HK-2 (cell line): ENCODE data around the gene ABCD1.

ENCODE experiments used
- DNase-seq: peaks from one replicate; pipeline ENCODE4 v3.0.0-alpha.2; 2018; ENCODE audit not compliant: unreplicated experiment

The ABCD1 gene

DNA sequence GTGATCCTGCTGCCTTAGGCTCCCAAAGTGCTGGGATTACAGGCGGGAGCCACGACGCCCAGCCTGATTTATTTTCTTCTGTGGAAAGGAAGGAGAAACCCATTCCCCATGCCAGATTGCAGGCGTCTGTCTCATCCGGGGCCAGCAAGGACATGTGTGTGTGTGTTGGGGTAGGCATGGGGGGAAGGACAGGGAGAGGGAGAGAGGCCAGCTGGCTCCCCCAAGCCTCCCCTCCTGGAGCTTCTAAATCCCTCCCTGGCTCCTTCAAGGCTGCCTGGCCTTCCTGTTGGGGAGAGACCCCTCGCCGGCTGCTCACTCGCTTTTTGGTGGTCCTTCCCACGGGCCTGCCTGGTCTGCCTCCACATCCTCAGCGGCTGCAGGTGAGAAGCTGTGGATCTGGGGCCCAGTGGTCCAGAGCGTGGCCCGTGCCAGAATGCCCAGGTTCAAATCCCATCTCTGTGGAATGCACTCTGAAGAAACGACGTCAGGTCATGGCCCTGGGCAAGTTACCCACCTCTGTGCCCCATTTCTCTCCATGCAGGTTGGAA is 38.0 kb downstream of the ABCD1 start:
- no peak for DNase-seq

DNA sequence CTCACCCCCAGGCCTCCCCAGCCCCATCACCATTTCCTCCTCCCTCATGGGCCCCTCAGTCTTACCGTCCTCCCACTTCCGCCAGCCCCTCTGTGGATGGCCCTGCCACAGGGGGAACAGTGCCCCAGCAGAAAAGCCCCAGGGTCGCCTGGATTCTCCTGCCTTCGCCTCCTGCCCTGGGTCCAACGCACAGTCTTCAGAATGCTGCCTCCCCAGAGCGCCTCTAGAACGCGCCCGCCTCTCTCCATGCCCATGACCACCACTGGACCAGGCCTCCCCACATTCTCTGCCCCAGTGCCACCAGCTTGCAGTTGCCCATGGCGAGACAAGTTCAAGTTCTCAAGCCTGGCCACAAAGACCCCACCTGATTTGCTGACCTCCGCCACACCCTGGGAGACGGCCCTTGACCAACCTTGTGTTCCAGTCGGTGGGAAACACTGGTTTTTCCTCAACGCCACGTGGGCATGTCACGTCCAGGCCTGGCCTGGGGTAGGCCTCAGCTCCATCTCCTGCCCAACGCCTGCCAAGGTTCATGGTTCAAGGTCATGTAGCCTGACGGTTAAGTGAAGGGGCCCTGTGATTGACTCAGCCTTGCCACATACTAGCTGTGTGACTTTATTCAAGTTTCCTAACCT is 38.8 kb downstream of the ABCD1 start:
- no peak for DNase-seq

DNA sequence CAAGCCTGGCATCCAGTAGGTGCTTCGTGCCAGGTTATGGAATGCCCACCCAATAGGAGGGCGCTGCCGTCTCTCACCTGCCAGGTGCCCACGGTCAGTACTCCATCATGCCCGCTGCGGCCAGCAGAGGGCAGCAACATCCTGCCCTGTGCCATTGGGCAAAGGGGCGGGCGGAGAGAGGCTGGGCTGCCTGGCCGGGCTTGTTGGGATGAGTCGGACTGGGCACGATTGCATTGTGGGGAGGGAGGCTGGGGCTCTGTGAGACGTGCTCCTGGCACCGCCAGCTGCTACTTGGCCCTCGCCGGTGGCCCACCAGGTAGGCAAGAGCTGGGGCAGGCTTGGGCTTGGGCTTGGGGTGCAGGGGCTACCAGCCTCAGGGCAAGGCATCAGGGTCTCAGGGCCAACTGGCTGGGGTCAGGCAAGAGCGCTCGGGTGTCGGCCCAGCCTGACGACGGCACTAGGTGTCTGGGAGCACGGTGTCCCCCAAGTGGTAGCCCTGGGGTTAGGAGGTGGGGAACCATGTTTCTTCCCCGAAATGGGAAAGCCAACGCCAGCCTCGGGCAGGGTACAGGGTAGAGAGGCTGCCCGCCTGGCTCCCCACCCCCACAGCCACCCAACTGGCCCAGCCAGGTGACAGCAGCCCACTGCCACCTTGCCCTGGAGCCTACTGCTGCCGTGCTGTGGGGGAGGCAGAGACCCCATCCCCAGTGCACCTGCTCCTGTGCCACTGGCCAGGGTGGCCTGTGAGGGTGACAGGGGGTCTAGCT is 39.5 kb downstream of the ABCD1 start, which contains the start of gene PLXNB3:
PLXNB3 (plus strand) TSS at position 261 of the 767 bp plus-strand sequence. CDS start 1,287 bp downstream, outside the sequence.
- peak; percentile 89 for DNase-seq

DNA sequence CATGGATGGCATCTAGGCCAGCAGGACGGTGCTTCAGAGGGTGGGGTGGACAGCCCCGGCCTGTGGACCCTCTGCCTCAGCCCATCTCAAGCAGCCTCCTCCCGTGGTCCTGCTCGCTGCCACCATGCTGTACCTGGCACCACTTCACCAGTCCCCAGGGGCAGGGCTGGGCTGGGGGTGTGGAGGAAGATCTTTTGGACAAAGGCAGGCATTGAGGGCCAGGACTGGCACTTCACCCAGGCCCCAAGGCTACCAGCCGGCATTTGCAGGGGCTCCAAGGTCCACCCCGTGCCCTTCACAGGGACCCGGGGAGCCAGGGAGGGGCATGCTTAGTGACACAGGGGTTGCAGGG is 40.1 kb downstream of the ABCD1 start:
- no peak for DNase-seq

DNA sequence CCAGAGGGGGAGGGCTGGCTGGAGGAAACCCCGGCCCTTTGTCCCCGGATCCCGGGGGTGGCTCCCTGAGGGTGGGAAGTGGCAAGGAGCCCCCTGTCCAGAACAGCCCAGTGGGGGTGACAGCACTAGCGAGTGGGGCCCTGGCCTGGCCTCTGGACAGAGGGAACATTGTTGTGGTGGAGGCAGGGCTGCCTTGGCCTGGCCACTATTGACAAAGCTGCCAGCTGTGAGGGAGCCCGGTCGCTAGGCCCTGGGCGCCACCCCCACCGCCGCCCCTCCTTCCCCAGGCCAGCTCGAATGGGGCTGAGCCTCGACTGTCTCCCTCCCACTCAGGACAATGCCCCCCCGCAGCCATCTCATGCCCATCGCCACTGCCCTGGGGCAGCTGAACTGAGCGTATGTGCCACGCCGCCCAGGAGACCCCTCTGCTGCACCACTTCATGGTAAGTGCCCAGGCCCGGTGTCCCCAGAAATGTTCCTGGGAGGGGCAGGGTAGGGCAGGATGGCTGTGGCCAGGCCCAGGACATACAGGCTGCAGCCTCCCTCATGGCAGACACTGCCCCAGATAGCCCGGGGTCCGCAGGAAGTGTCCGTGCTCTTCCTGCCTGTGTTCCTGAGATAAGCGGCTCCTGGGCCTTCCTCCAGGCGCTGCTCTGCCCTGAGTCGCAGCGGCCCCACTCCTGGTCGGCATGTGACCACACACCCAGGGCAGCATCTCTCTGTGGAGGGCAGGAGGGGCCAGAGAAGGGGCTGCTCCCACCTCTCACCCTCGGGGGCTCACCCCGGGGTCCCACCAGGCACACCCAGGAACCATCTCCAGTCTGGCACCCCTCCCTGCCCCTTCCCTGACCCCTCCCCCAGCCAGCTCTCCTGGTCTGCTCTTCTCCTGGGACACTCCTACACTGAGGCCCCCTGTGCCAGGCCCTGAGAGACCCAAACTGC is 40.8 kb downstream of the ABCD1 start:
- DNase-seq, result peak; percentile 53

DNA sequence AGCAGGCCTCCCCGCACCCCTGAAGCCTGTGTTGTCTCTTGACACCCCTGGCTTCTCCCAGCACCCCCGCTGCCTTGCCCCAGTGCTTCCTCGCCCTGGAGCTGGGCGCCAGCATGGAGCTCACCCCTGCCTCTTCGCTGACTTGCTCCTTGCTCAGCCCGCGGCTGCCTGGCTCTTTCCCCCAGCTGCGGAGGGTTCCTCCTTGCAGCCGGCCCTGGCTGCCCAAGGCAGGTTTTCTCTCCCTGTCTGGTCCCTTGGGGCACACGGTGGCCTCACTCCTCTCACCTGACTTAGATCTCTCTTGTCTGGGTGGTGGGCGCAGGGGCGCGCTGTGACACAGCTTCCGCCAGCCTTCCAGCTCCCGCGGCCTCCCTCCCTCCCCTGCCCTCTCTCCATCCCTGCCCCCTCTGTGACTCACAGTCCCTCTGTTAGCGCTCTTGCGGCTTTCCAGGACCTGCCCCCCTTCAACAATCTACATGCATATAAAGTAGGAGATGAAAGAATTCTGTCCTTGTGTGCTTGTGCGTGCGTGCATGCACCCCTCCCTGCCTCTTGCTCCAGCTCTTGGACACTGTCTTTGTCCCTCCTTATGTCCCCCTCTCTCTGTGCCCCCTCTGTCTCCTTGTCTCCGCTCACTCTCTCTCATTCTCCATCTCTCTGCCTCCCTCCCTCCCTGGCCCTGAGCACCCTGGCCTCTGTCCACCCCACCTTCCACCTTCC is 41.6 kb downstream of the ABCD1 start:
- DNase-seq, result peak; percentile 76

DNA sequence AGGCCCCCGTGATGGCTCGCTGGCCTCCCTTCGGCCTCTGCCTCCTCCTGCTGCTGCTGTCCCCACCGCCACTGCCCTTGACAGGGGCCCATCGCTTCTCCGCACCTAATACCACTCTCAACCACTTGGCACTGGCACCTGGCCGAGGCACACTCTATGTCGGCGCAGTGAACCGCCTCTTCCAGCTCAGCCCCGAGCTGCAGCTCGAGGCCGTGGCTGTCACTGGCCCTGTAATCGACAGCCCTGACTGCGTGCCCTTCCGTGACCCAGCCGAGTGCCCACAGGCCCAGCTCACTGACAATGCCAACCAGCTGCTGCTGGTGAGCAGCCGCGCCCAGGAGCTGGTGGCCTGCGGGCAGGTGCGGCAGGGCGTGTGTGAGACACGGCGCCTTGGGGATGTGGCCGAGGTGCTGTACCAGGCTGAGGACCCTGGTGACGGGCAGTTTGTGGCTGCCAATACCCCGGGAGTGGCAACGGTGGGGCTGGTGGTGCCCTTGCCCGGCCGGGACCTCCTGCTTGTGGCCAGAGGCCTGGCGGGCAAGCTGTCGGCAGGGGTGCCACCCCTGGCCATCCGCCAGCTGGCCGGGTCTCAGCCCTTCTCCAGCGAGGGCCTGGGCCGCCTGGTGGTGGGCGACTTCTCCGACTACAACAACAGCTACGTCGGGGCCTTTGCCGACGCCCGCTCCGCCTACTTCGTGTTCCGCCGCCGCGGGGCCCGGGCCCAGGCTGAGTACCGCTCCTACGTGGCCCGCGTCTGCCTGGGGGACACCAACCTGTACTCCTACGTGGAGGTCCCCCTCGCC is 42.4 kb downstream of the ABCD1 start:
- DNase-seq, result no peak

DNA sequence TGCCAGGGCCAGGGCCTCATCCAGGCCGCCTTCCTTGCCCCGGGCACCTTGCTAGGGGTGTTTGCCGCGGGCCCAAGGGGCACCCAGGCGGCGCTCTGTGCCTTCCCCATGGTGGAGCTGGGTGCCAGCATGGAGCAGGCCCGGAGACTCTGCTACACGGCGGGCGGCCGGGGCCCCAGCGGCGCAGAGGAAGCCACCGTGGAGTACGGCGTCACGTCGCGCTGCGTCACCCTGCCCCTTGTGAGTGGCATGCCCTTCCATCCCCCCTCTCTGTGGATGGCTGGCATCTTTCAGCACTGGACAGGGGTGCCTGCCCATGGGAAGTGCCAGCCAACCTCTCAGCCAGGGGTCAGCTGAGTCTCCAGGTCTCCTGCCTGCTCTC is 43.0 kb downstream of the ABCD1 start:
- DNase-seq, result no peak

DNA sequence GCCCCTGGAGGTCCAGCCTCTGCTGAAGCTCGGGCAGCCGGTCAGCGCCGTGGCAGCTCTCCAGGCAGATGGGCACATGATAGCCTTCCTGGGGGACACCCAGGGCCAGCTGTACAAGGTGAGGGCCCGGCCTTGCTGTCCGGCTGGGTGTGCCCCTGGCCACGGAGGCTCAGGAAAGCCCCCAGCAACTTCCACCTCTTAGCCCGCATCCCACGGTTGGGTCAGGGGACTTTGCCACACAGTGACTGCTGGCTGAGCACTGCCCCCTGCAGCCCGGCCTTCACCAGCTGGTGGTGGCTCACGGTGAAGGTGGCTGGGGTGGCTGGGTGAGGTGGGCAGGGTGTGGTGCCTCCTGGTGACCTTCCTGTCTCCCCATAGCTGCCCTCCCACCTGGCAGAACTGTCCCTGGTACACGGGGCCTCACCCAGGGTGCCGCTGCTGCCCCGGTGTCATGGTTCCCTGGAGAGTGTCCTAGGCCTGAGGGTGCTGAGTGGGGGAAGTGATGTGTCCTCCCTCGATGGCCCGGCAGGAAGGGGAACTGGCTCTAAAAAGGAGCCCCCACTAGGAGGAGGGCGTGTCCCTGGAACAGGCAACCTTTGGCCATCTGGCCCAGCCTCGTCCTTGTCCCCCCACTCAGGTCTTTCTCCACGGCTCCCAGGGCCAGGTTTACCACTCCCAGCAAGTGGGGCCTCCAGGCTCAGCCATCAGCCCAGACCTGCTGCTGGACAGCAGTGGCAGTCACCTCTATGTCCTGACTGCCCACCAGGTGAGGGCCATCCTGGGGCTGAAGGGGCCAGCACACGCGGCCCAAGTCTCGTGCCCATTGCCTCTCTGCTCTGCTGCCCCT is 43.9 kb downstream of the ABCD1 start:
- no peak for DNase-seq

DNA sequence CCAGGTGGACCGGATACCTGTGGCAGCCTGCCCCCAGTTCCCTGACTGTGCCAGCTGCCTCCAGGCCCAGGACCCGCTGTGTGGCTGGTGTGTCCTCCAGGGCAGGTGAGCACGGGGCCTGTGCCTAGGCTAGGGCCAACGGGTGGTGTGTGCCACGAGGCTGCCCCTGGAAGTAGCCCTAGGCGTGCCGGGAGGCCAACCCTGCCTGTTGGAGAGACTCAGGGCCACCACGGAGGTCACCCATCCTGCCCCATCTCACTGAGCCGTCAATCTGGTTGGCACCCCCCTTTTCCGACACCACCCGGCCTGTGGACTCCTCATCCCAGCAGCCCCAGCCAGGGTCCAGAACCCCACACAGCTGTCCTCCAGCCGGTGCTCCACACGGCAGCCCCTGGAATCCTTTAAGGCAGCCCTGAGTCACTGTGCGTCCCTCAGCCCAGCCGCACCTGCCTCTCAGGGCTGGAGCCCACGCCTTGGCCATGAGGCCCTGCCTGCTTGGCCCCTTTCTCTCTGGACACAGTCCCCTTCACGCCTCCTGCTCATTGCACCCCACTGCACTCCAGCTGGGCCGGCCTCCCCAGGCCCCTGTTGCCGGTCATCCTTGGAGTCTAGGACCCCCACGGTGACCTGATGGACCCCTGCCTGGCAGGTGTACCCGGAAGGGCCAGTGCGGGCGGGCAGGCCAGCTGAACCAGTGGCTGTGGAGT is 44.7 kb downstream of the ABCD1 start:
- no peak for DNase-seq

DNA sequence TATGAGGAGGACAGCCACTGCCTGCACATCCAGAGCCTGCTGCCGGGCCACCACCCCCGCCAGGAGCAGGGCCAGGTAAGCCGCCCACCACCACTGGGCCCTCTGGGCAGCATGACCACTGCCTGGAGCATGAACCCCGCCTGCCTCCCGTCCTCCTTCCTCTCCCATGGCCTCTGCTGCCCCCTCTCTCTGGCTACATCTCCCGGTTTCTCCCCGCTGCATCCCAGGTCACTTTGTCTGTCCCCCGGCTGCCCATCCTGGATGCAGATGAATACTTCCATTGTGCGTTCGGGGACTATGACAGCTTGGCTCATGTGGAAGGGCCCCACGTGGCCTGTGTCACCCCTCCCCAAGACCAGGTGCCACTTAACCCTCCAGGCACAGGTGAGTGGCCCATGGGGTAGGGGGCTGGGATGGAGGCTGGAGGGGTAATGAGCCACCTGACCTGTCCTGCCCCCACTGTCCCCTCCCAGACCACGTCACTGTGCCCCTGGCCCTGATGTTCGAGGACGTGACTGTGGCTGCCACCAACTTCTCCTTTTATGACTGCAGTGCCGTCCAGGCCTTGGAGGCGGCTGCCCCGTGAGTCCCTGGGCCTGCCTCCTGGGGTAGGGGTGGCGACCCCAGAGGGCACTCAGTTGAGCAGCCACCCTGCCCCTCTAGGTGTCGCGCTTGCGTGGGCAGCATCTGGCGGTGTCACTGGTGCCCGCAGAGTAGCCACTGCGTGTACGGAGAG is 45.4 kb downstream of the ABCD1 start:
- DNase-seq, result no peak

DNA sequence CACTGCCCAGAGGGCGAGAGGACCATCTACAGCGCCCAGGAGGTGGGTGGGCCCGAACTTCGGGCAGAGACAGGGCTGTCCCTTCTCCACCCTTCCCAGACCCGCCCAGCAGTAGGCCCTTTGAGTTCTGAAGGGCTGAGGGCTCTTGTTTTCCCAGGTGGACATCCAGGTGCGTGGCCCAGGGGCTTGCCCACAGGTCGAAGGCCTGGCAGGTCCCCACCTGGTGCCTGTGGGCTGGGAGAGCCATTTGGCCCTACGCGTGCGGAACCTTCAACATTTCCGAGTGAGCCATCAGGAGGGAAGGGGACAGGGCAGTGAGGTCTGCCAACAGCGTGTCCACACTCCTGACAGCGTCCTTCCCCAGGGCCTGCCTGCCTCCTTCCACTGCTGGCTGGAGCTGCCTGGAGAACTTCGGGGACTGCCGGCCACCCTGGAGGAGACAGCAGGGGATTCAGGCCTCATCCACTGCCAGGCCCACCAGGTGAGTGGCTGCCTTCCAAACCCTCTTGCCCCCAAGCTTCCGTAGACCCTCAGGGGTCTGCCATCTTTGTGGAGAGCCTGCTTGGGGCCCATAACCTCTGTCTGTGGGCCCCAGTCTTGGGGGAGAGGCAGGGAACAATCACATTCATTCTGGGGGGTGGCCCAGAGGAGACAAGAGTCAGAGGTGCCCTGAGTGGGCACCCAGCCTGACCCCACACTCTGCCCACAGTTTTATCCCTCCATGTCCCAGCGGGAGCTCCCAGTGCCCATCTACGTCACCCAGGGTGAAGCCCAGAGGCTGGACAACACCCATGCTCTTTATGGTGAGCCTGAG is 46.2 kb downstream of the ABCD1 start:
- no peak for DNase-seq

DNA sequence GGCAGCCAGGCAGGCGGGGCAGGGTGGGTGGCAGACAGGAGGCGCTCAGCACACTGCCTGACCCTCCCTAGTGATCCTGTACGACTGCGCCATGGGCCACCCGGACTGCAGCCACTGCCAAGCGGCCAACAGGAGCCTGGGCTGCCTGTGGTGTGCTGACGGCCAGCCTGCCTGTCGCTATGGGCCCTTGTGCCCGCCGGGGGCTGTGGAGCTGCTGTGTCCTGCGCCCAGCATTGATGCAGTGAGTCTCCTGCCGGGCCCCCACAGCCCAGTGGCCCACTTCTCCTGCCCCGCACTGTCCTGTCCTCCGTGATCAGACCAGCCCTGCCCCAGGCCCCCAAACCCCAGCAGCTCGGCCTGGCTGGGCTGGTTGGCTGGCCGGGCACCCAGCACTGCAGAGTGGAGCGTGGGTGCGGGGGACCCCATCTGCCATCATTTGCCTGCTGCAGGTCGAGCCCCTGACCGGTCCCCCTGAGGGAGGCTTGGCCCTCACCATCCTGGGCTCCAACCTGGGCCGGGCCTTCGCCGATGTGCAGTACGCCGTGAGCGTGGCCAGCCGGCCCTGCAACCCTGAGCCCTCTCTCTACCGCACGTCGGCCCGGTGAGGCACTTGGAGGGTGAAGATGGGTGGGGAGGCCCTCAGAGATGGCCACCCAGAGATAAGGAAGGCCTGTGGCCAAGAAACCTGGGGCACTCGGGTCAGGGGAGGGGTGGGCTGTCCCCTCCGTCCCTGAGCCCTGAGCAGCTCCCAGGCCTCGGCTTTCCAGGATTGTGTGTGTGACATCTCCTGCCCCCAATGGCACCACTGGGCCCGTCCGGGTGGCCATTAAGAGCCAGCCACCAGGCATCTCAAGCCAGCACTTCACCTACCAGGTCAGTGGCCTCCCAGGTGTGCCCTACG is 47.0 kb downstream of the ABCD1 start:
- no peak for DNase-seq

DNA sequence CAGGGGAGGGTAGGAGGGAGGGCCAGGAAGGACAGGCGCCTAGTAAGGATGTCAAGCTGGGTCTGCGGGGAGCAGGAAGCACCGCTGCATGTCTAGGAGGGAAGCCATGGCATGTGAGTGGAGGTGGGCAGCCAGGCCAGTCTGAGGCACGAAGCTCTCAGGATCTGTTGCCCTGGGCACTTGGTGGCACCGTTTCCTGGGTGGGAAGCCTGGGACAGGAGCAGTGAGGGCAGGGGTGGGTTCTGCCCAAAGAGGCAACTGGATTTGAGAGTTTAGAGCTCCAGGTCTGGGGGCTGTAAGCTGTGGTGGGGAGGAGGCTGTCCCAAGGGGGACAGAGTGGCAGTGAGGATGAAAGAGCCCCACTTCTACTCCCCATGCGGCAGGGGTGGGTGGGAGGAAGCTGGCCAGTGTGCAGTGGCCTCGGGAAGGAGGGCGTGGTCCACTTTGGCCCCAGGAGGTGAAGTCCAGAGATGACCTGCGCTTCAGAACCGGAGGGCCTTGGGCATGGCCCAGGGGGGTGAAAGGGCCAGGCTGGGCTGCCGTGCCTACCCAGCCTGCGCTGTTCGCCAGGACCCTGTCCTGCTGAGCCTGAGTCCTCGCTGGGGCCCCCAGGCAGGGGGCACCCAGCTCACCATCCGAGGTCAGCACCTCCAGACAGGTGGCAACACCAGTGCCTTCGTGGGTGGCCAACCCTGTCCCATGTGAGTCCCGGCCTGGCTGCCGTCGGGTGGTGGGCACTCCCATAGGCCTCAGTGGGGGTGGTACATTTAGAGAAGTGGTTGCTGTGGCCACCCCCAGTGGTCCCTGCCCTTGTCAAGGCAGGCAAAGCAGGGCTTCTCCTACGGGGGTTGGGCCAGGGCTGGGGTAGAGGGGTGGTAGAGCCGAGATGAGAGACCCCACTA is 47.9 kb downstream of the ABCD1 start:
- DNase-seq, result no peak

DNA sequence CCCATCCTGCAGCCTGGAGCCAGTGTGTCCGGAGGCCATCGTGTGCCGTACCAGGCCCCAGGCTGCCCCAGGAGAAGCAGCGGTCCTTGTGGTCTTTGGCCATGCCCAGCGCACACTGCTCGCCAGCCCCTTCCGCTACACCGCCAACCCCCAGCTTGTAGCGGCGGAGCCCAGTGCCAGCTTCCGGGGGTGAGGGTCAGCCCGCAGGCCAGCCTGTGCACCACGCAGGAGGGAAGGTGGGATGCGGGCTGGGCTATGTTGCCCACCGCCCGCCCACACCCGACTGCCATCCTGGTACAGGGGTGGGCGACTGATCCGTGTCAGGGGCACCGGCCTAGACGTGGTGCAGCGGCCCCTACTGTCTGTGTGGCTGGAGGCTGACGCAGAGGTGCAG is 48.6 kb downstream of the ABCD1 start:
- no peak for DNase-seq
